Measurements from ENCODE around the gene SPIB.
"Not testable (repeated sequence)": the region's sequence is repeated elsewhere in the genome, so short reads cannot be mapped to it uniquely, and the experiment has no call there.

SPIB gene

GRCh38 chr19:50418176-50419021, at the start of gene SPIB:
Gene SPIB, plus strand, starts transcription at chr19:50418938. Its CDS starts 25 bp downstream, at chr19:50418963.
- no peak for DNase-seq

- no peak for DNase-seq
Observed at GRCh38 chr19:50371914-50372475, 46.7 kb upstream of the SPIB start.

GRCh38 chr19:50376166-50377050, 42.3 kb upstream of the SPIB start, which contains the start of gene NR1H2:
Gene NR1H2, plus strand, starts transcription at chr19:50376457. Its CDS starts 1,149 bp downstream, at chr19:50377606.
- DNase-seq = peak; percentile 96

GRCh38 chr19:50377051-50377461, 41.7 kb upstream of the SPIB start:
- no peak for DNase-seq

- no peak for DNase-seq
Observed at GRCh38 chr19:50377517-50377916, 41.2 kb upstream of the SPIB start.

- DNase-seq = no peak
Observed at GRCh38 chr19:50378169-50378862, 40.4 kb upstream of the SPIB start.

- no peak for DNase-seq
Observed at GRCh38 chr19:50378863-50379236, 39.9 kb upstream of the SPIB start.

GRCh38 chr19:50379602-50380001, 39.1 kb upstream of the SPIB start:
- no peak for DNase-seq

GRCh38 chr19:50380137-50380536, 38.6 kb upstream of the SPIB start:
- no peak for DNase-seq

- DNase-seq = no peak
Observed at GRCh38 chr19:50380751-50381151, 38.0 kb upstream of the SPIB start.

- no peak for DNase-seq
Observed at GRCh38 chr19:50381881-50382729, 36.6 kb upstream of the SPIB start.

GRCh38 chr19:50383001-50383851, 35.5 kb upstream of the SPIB start:
- no peak for DNase-seq

- DNase-seq = peak; percentile 99
Observed at GRCh38 chr19:50383852-50384684, 34.7 kb upstream of the SPIB start, which contains the start of gene POLD1. Gene POLD1, plus strand, starts transcription at chr19:50384347. Its CDS starts 14,505 bp downstream, at chr19:50398852.

- no peak for DNase-seq
Observed at GRCh38 chr19:50384685-50385535, 33.8 kb upstream of the SPIB start.

- no peak for DNase-seq
Observed at GRCh38 chr19:50387176-50387867, 31.4 kb upstream of the SPIB start.

GRCh38 chr19:50387868-50388245, 30.9 kb upstream of the SPIB start:
- no peak for DNase-seq

- not testable (repeated sequence) for DNase-seq
Observed at GRCh38 chr19:50390295-50390694, 28.4 kb upstream of the SPIB start.

- not testable (repeated sequence) for DNase-seq
Observed at GRCh38 chr19:50390952-50391351, 27.8 kb upstream of the SPIB start.

Data from NCI-H2171 (cell line).